ENCODE data around the gene GALNT18.
A peak's percentile ranks its signal among the peaks of the same experiment; 100 is the strongest.

GALNT18 gene

DNA sequence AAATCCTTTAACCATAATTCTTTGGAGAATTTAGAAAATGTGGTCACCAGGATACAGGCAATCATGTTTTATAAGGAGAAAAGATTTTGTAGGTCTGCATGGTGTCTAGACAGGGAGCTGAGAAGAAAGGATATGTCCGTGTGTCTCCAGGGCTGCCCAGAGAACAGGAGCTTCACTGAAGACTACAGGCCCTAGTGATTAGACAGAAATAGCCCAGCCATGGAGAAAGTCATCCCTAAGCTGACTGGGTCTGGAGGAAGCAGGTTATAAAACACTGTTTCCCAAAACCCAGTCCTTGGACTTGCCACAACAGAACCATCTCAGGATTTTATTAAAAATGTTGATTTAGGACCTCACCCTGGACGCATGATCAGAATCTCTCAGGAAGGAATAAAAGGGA is 84.4 kb downstream of the GALNT18 start:
- H3K4me3 ChIP-seq (ENCODE audit: low read depth, low read length): no peak overlapping the region
- no peak for DNase-seq (ENCODE audit: low read depth)
- TF ChIP-seq, protein P1, sequence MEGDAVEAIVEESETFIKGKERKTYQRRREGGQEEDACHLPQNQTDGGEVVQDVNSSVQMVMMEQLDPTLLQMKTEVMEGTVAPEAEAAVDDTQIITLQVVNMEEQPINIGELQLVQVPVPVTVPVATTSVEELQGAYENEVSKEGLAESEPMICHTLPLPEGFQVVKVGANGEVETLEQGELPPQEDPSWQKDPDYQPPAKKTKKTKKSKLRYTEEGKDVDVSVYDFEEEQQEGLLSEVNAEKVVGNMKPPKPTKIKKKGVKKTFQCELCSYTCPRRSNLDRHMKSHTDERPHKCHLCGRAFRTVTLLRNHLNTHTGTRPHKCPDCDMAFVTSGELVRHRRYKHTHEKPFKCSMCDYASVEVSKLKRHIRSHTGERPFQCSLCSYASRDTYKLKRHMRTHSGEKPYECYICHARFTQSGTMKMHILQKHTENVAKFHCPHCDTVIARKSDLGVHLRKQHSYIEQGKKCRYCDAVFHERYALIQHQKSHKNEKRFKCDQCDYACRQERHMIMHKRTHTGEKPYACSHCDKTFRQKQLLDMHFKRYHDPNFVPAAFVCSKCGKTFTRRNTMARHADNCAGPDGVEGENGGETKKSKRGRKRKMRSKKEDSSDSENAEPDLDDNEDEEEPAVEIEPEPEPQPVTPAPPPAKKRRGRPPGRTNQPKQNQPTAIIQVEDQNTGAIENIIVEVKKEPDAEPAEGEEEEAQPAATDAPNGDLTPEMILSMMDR (conservative IDR thresholded peaks at IDR 0.05; ENCODE audit: low read depth, low read length): no peak

DNA sequence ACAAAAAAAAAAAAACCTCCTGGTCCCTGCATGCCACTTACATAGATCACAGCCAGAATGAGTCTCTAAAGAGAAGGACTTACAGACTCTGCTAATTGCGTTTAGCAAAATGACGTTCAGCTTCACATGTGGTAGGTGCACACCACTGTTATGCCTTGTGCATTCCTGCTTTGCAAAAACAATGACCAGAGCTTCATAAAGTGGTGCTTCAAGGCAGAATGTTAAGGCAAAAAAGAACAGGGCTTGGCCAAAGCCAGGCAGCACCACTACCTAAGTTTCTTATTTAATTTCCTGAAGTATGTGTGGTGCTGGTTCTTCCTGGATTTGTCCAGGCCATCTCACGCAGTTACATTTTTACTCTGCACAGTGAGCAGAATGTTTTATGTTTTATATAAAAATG is 85.2 kb downstream of the GALNT18 start:
- DNase-seq (ENCODE audit: low read depth): no peak
- TF ChIP-seq, protein P1 (conservative IDR thresholded peaks at IDR 0.05; ENCODE audit: low read depth, low read length): no peak
- H3K4me3 ChIP-seq (ENCODE audit: low read depth, low read length): no peak overlapping the region

DNA sequence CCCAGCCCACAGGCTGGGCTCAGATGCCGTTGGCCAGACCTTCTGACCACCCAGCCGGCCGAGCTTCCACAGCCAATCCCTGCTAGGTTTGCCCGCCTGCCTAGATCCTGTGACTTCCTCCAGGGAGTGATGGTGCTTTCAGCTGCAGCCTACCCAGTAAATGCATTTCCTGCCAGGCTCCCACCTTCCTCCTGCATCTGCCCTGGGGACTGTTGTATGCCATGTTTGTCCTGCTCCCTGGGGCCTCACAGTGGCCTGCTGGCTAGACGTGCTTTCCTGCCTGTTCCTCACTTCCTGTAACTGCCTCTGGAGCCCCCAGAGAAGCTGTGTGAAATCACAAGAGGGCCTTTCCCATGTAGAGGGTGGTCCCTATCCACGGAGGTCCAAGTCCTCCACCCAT is 86.2 kb downstream of the GALNT18 start:
- TF ChIP-seq, protein P1 (conservative IDR thresholded peaks at IDR 0.05; ENCODE audit: low read depth, low read length): no peak
- DNase-seq (ENCODE audit: low read depth): no peak
- H3K4me3 ChIP-seq (ENCODE audit: low read depth, low read length): no peak overlapping the region

DNA sequence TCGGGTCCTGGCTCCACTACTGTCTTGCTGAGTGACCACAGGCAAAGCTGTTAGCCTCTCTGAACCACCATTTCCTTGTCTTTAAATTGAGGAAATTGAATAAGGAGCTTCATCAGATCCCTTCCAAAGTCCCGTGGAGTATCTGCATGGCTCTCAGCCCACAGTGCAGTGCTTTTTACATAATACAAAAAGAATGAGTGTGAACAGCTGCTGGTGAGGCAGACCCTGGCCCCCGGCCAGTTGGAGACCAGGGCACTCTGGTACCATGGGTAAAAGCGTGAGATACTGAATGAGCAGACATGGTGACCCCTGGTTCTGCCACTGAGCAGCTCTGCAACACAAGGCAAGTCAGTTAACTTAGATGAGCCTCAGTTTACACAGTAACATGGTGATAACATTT is 86.8 kb downstream of the GALNT18 start:
- TF ChIP-seq, protein P1 (conservative IDR thresholded peaks at IDR 0.05; ENCODE audit: low read depth, low read length): no peak
- DNase-seq (ENCODE audit: low read depth): no peak
- H3K4me3 ChIP-seq (ENCODE audit: low read depth, low read length): no peak overlapping the region

DNA sequence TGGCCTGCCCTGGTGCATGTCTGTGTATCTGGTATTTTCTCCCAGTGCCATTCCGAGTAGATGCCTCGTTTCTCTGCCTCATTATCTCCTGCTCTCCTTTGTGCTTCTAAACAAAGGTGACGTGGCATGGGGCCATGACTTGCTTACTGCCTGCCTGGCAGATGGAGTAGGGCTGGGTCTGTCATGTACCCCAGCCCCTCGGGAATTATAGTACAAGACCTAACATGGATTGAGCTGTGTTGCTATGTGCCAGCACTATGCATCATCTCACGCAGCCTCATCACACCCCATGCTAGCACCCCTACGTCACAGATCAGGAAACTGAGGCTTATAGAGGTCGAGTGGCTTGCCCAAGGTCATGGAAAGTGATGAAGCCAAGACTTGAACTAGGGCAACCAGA is 88.1 kb downstream of the GALNT18 start:
- no peak overlapping the region for H3K4me3 ChIP-seq (ENCODE audit: low read depth, low read length)
- TF ChIP-seq, protein P1 (conservative IDR thresholded peaks at IDR 0.05; ENCODE audit: low read depth, low read length): no peak
- DNase-seq (ENCODE audit: low read depth): no peak

DNA sequence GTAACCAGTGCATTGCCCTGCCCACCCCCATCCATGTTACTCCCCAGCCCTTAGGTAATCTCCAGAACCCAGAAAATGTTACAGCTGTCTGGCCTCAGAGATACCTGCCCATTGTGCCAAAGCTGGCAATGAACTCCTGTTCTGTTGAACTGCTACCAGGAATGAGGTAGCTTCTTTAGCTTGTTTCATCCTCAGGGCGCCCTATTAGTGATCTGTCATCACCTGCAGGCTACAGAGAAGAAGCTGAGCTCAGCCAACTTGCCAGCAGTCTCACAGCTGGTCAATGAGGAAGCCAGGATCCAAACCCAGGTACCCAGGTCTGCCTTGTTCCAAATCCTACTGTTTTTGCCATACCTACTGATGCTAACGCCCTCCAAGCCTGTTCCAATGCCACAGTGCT is 88.7 kb downstream of the GALNT18 start:
- no peak for DNase-seq (ENCODE audit: low read depth)
- TF ChIP-seq, protein P1 (conservative IDR thresholded peaks at IDR 0.05; ENCODE audit: low read depth, low read length): no peak
- no peak overlapping the region for H3K4me3 ChIP-seq (ENCODE audit: low read depth, low read length)

DNA sequence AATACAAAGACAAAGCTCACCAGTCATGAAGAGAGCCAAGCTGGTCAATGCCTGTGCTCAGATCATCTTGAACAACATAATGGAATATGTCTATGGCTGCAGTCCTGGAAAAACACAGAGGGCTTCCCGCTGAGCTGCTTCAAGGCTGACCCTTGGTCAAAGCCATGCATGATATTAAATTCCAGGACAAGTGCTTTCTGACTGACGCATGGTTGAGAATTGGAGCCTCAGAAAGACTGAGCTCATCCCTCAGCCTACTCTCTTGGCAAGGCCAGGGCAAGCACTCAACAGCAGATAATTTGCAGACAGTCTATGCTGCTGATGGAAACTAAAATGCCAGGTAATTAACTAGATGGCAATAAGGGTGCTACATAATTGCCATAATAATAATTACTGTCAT is 89.2 kb downstream of the GALNT18 start:
- peak; percentile 55 for DNase-seq (ENCODE audit: low read depth)
- no peak overlapping the region for H3K4me3 ChIP-seq (ENCODE audit: low read depth, low read length)
- TF ChIP-seq, protein P1 (conservative IDR thresholded peaks at IDR 0.05; ENCODE audit: low read depth, low read length): no peak
